Progenitor cell of endocrine pancreas (in vitro differentiated cells): ENCODE results near the gene SENP8. TPM values are rescaled to one million over a fixed set of nuclear protein-coding genes. Genes with fewer than 3 reads are reported as not detected.

ENCODE experiments used
- DNase-seq: peaks from one replicate; pipeline ENCODE4 v3.0.0; 2021; ENCODE audit warnings: low spot score; ENCODE audit not compliant: unreplicated experiment
- H3K27ac Mint-ChIP-seq: 2 replicates; pipeline ENCODE4 v1.8.0; 2021; ENCODE audit warnings: mild to moderate bottlenecking, moderate library complexity, mixed read lengths
- H3K27me3 Mint-ChIP-seq: 2 replicates; pipeline ENCODE4 v1.8.0; 2021; ENCODE audit warnings: mixed read lengths
- H3K36me3 Mint-ChIP-seq: 2 replicates; pipeline ENCODE4 v1.8.0; 2022; ENCODE audit warnings: mixed read lengths; ENCODE audit not compliant: insufficient read depth
- H3K4me1 Mint-ChIP-seq: 2 replicates; pipeline ENCODE4 v1.8.0; 2021; ENCODE audit warnings: low read depth, mixed read lengths
- H3K4me3 Mint-ChIP-seq: 2 replicates; pipeline ENCODE4 v1.8.0; 2021; ENCODE audit warnings: low read depth, mild to moderate bottlenecking, moderate library complexity, mixed read lengths
- H3K9me3 Mint-ChIP-seq: 2 replicates; pipeline ENCODE4 v1.8.0; 2021; ENCODE audit warnings: low read depth, mixed read lengths
- total RNA-seq: library from RNA; stranded (reverse); gene quantifications from 2 replicates; pipeline ENCODE4 v1.2.1, GENCODE V29; 2021
- TF ChIP-seq, protein P1 (sequence below): fragments of 200-600 bp; sonication (generic); IDR thresholded peaks from one replicate; pipeline ENCODE4 v1.5.0; 2021; ENCODE audit warnings: antibody characterized with exemption, mild to moderate bottlenecking; ENCODE audit not compliant: unreplicated experiment

The SENP8 gene
- total RNA-seq, 1 donor from 2014 or later = 5.1 TPM

DNA sequence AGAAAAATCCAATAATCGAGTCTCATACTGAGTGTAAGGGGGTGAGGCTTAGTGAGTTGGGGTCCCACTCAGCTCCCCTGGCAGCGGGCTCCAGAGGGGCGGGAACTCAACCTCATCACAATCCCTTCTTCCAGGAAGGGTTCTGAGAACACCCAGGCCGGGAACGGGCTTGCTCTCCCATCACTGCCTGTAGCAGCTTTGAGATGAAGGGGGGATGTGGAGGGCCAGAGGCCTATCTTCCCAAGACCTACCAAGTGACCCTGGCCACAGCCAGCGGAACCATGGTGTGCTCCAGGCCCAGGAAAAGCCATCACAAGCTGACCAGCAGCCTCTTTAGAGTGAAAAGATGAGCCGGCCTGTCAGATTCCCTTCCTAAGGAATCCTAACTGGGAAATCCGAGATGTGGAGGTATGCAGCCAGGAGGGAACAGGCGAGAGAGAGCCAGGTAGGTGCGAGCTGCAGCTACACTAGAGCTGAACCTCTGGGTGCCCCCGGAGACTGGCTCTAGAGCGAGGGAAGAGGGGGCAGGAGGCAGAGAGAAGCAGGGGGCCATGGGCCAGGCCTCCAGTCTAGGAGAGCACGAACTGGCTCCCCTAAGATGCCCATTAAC, 60.9 kb downstream of the SENP8 start:
- H3K4me1 Mint-ChIP-seq = peaks cover 3% of the 10 kb centered on the region

DNA sequence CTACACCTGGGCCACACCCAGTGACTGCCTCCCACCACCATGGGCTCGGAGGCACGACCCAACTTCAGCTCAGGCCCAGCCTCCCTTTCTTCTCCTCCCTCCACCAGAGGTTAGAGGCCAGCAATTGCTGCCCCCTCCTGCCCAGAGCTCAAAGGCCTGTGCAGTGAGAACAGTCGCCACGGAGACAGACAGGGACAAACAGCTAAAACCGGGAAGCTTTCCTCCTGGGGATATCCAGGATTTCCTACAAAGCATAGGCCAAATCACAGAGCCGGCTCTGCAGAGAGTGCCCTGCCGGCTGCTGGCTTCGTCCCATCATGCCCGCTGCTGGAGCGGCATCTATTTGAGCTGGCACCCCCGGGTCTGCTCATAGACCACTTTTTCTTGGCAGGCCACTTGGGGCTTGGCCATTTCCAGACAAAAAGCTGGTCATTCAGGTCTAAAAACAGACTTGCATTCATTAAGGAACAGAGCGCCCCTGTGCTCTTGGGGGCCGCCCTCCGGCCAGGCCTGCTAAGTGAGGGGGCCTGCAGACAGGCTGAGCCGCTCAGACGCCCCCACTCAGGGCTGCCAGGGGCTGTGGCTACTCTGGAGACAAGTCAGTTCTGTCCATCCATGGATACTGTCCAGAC, 61.9 kb downstream of the SENP8 start:
- TF ChIP-seq, protein P1, sequence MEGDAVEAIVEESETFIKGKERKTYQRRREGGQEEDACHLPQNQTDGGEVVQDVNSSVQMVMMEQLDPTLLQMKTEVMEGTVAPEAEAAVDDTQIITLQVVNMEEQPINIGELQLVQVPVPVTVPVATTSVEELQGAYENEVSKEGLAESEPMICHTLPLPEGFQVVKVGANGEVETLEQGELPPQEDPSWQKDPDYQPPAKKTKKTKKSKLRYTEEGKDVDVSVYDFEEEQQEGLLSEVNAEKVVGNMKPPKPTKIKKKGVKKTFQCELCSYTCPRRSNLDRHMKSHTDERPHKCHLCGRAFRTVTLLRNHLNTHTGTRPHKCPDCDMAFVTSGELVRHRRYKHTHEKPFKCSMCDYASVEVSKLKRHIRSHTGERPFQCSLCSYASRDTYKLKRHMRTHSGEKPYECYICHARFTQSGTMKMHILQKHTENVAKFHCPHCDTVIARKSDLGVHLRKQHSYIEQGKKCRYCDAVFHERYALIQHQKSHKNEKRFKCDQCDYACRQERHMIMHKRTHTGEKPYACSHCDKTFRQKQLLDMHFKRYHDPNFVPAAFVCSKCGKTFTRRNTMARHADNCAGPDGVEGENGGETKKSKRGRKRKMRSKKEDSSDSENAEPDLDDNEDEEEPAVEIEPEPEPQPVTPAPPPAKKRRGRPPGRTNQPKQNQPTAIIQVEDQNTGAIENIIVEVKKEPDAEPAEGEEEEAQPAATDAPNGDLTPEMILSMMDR = no peak
- H3K4me3 Mint-ChIP-seq = no peak overlapping the region
- DNase-seq = no peak

More for the DNA sequence above, 60.9 kb downstream of the SENP8 start:
- no peak for DNase-seq
- Mint-ChIP-seq H3K27me3 (peaks cover 34% of the 10 kb centered on the region), H3K27ac (peak overlapping the region; percentile 37), H3K4me3 (no peak overlapping the region), H3K9me3 (no peaks in the 10 kb centered on the region), H3K36me3 (no peaks in the 10 kb centered on the region)
- TF ChIP-seq, protein P1 = no peak

DNA sequence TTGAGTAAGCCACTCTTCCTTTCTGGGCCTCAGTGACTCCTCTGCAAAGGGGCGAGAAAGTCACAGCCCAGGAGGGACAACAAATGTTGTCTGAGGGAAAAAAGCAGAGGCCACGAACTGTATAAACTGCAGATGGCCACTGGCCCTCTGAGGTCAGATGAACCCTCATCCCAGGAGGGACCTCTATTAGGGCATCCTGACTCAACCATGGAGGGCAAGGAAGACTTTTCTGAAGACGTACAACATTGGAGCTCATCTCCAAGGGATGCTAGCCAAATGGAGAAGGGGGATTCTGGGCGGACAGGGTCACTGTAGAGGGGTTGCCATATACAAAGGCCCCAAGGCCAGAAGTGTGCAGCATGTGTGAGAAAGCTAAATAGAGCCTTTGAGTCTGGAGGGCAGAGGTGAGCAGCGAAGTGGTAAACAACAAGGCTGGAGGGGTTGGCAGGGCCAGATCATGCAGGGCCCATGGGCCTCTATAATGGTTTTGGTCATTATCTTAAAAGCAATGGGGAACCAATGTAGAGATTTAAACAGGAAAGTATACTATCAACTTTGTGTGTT, 62.6 kb downstream of the SENP8 start:
- Mint-ChIP-seq H3K27ac (no peak overlapping the region), H3K4me3 (no peak overlapping the region), H3K36me3 (no peaks in the 10 kb centered on the region), H3K4me1 (peaks cover 6% of the 10 kb centered on the region), H3K27me3 (peaks cover 31% of the 10 kb centered on the region), H3K9me3 (no peaks in the 10 kb centered on the region)
- TF ChIP-seq, protein P1 = no peak
- no peak for DNase-seq

More for the DNA sequence above, 61.9 kb downstream of the SENP8 start:
- Mint-ChIP-seq H3K4me1 (peaks cover 6% of the 10 kb centered on the region), H3K9me3 (no peaks in the 10 kb centered on the region), H3K36me3 (no peaks in the 10 kb centered on the region), H3K27ac (no peak overlapping the region), H3K27me3 (peaks cover 34% of the 10 kb centered on the region)

DNA sequence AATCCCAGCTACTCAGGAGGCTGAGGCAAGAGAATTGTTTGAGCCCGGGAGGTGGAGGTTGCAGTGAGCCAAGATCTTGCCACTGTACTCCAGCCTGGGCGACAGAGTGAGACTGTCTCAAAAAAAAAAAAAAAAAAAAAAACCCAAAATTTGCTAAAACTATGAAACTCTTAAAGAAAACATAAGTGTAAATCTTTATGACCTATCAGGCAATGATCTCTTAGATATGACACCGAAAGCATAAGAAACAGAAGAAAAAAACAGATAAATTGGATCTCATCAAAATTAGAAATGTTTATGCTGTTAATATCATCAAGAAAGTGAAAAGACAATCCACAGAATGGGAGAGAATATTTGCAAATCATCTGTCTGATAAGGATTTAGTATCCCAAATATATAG, 64.0 kb downstream of the SENP8 start:
- Mint-ChIP-seq H3K4me1 (peaks cover 6% of the 10 kb centered on the region), H3K4me3 (no peak overlapping the region), H3K36me3 (no peaks in the 10 kb centered on the region), H3K27ac (no peak overlapping the region), H3K27me3 (peaks cover 31% of the 10 kb centered on the region), H3K9me3 (no peaks in the 10 kb centered on the region)
- no peak for DNase-seq
- TF ChIP-seq, protein P1 = no peak

DNA sequence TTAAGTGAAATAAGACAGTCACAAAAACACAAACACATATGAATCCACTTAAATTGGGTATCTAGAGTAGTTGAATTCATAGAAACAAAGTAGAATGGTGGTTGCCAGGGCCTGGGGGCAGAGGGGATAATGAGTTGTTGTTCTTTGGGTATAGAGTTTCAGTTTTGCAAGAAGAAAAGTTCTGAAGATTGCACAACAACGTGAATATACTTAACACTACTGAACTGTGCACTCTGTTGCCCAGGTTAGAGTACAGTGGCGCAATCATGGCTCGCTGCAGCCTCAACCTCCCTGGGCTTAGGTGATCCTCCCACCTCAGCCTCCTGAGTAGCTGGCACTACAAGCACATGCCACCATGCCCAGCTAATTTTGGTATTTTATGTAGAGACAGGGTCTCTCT, 64.5 kb downstream of the SENP8 start:
- Mint-ChIP-seq H3K27me3 (peaks cover 31% of the 10 kb centered on the region), H3K9me3 (no peaks in the 10 kb centered on the region), H3K4me1 (peaks cover 6% of the 10 kb centered on the region), H3K4me3 (no peak overlapping the region), H3K36me3 (no peaks in the 10 kb centered on the region), H3K27ac (no peak overlapping the region)
- DNase-seq = no peak
- TF ChIP-seq, protein P1 = no peak
